Activated naive CD8-positive, alpha-beta T cell (primary cell): ENCODE measurements around the gene YES1.
A peak's percentile ranks its signal among the peaks of the same experiment; 100 is the strongest.
"Not testable (repeated sequence)": the region's sequence is repeated elsewhere in the genome, so short reads cannot be mapped to it uniquely, and the experiment has no call there.

Experiments used
- H3K27ac Mint-ChIP-seq: one replicate; pipeline ENCODE4 v1.8.0; 2021; ENCODE audit warnings: mixed read lengths
- H3K27me3 Mint-ChIP-seq: one replicate; pipeline ENCODE4 v1.8.0; 2021; ENCODE audit warnings: mixed read lengths
- H3K36me3 Mint-ChIP-seq: one replicate; pipeline ENCODE4 v1.8.0; 2021; ENCODE audit warnings: mixed read lengths
- H3K4me1 Mint-ChIP-seq: one replicate; pipeline ENCODE4 v1.8.0; 2021; ENCODE audit warnings: low read depth, mixed read lengths
- H3K4me3 Mint-ChIP-seq: one replicate; pipeline ENCODE4 v1.8.0; 2021; ENCODE audit warnings: mild to moderate bottlenecking, mixed read lengths
- H3K9me3 Mint-ChIP-seq: one replicate; pipeline ENCODE4 v1.8.0; 2021; ENCODE audit warnings: low read depth, mixed read lengths

Gene YES1

GRCh38 chr18:709771-710170 lies 102.3 kb downstream of the YES1 start:
- Mint-ChIP-seq H3K27me3 (no peaks in the 10 kb centered on the region), H3K4me3 (peak overlapping the region; percentile 95), H3K27ac (no peak overlapping the region), H3K9me3 (no peaks in the 10 kb centered on the region), H3K4me1 (peaks cover 35% of the 10 kb centered on the region), H3K36me3 (peaks cover 17% of the 10 kb centered on the region)

- Mint-ChIP-seq H3K27ac (no peak overlapping the region), H3K36me3 (peaks cover 18% of the 10 kb centered on the region), H3K4me3 (no peak overlapping the region), H3K27me3 (no peaks in the 10 kb centered on the region), H3K4me1 (peaks cover 43% of the 10 kb centered on the region), H3K9me3 (no peaks in the 10 kb centered on the region)
These were observed 103.9 kb downstream of the YES1 start for GRCh38 chr18:708096-708495.

- Mint-ChIP-seq H3K4me1 (peaks cover 44% of the 10 kb centered on the region), H3K27me3 (no peaks in the 10 kb centered on the region), H3K27ac (no peak overlapping the region), H3K36me3 (peaks cover 21% of the 10 kb centered on the region), H3K4me3 (no peak overlapping the region), H3K9me3 (no peaks in the 10 kb centered on the region)
These were observed 105.6 kb downstream of the YES1 start for GRCh38 chr18:706405-706804.

DNA sequence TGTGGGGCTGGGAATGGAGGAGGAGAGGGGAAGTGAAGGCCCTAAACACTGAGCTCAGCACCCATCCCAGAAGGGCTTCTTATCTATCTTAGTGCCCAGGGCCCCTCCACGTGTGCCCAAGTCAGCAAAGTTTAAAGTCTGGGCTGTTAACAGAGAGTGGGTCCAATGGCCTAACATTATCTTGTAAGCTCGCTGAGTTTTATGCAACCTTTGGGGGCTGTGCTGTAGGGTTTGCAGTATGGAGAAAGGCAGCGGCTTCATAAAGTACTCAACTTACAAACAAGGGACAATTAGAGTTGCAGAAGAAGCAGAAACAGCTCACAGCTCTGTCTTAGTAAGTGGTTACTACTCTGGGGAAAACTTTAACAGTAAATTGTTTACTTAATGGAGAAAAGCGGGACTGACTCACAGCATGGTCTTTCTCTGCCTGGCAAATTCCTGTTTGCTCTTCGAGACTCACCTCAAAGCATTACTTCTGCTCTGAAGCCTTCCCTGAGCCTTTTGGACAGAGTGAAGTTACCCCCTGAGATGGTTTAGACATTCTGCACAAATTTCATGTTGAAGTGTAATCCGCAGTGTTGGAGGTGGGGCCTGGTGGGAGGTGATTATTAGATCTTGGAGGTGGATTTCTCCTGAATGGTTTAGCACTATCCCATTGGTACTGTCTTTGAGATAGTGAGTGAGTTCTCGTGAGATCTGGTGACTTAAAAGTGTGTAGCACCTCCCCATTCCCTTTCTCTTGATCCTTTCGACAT lies 108.7 kb downstream of the YES1 start:
- Mint-ChIP-seq H3K36me3 (peaks cover 12% of the 10 kb centered on the region), H3K27me3 (no peaks in the 10 kb centered on the region), H3K4me1 (peaks cover 21% of the 10 kb centered on the region), H3K9me3 (no peaks in the 10 kb centered on the region), H3K27ac (peak overlapping the region; percentile 82), H3K4me3 (peak overlapping the region; percentile 4)

- Mint-ChIP-seq H3K4me1 (peaks cover 8% of the 10 kb centered on the region), H3K27me3 (no peaks in the 10 kb centered on the region), H3K27ac (no peak overlapping the region), H3K9me3 (no peaks in the 10 kb centered on the region), H3K36me3 (peaks cover 1% of the 10 kb centered on the region), H3K4me3 (no peak overlapping the region)
These were observed 114.2 kb downstream of the YES1 start for GRCh38 chr18:697800-698199.

DNA sequence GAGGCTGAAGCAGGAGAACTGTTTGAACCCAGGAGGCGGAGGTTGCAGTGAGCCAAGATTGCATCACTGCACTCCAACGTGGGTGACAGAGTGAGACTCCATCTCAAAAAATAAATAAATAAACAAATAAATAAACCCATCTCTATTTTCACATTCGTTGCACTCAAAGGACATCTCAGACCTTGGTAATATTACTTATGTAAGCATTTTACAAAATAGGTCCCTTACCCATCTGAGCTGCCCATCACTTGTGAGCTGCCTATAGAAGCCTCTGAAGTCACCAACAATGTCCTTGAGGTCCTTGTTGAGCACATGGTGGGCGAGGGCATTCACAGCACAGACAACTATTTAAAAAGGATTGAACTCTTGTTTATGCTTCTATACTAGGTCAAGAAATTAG lies 115.0 kb downstream of the YES1 start:
- Mint-ChIP-seq H3K36me3 (no peaks in the 10 kb centered on the region), H3K27ac (no peak overlapping the region), H3K4me3 (no peak overlapping the region), H3K4me1 (peaks cover 7% of the 10 kb centered on the region), H3K27me3 (no peaks in the 10 kb centered on the region), H3K9me3 (no peaks in the 10 kb centered on the region)

DNA sequence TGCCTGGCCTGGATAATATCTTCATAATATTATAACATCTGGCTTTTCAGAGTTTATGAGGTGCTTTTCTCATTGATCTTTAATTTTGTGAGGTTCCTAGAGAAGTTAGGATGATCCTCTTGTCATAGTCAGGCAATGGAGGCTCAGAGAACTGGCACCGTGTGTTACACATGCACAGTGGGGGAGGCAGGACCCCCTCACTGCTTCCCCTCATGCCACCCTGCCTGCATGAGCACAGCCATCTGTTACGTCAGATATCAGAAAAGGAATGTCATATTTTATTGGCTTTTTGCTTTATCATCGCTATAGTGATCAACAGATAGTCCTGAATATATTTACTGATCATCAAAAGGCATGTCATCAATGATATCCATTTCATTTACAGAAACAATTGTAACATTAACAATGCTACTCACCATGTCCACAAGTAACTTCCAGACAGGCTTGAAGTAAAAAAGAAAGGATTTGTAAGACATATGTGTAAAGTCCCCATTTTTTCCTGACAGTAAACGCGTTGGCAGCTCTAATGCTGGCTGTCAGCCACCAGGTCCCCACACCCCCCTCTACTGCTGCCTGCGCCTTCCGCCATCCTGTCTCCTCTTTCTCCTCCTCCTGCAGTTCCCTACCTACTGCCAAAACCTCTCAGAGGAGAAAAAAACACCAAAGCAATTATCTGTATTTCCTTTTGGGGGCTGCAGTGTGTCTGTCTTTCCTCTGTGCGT lies 118.4 kb downstream of the YES1 start:
- Mint-ChIP-seq H3K27me3 (no peaks in the 10 kb centered on the region), H3K27ac (peak overlapping the region; percentile 50), H3K36me3 (no peaks in the 10 kb centered on the region), H3K4me1 (peaks cover 5% of the 10 kb centered on the region), H3K4me3 (no peak overlapping the region), H3K9me3 (no peaks in the 10 kb centered on the region)

- Mint-ChIP-seq H3K27ac (peak overlapping the region; percentile 50), H3K27me3 (no peaks in the 10 kb centered on the region), H3K4me1 (peaks cover 5% of the 10 kb centered on the region), H3K4me3 (no peak overlapping the region), H3K36me3 (no peaks in the 10 kb centered on the region), H3K9me3 (no peaks in the 10 kb centered on the region)
These were observed 119.2 kb downstream of the YES1 start for GRCh38 chr18:692824-693223.

DNA sequence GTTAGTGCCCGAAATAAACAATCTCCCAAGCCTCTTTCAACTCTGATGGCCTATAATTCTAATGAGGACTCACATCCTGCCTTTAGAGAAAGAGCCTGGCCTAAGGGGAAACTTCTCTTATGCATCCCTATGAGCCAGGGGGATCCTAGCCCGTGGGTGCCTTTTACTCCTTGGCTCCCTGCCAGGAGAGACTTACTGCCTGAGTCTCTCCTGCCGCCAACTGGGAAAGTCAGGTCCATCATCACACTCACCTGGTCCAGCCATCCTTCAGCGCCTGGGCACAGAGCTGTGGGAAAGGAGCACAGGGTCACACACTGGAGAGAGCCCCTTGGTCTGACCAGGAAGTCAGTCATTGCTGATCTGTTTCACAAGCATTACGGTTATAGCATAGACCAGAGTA lies 123.7 kb downstream of the YES1 start:
- Mint-ChIP-seq H3K27ac (no peak overlapping the region), H3K27me3 (no peaks in the 10 kb centered on the region), H3K9me3 (no peaks in the 10 kb centered on the region), H3K4me3 (no peak overlapping the region), H3K36me3 (peaks cover 9% of the 10 kb centered on the region), H3K4me1 (peaks cover 5% of the 10 kb centered on the region)

DNA sequence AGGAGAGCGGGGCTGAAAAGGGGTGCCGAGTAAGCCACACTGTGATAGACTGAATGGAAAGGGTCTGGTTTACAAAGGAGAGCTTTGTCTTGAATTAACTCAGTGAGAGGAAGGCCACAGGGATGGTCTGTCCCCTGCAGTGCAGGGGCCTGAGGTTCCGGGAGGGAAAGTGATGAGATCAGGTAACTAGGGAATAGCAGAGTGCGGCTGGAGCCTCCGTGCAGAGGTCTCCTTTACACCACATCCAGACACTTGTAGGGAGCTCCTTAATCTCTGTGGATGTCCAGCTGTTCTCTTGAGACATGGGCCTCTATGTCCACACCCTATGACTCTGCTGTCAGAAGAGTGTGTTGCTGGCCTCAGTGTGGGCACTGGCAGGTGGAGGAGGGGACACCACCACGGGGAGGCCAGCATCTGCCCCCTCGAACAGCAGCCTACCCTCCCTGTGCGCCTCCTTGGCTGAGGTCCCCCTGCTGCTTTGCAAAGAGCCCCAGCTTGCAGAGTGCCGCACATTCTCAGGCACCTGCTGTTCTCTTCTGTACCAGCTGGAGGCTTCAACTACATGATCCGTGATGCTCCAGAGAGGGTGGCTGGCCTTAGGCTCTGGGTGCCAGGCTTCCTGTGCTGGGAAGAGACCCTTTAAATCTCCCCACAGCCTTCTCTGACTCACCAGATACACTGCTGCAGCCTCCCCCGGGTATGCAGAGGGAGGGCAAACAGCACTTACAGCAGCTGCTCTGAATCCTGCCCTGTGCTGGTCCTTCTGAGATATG lies 125.5 kb downstream of the YES1 start:
- Mint-ChIP-seq H3K27me3 (no peaks in the 10 kb centered on the region), H3K9me3 (no peaks in the 10 kb centered on the region), H3K36me3 (peaks cover 20% of the 10 kb centered on the region), H3K4me1 (peaks cover 14% of the 10 kb centered on the region), H3K27ac (no peak overlapping the region), H3K4me3 (no peak overlapping the region)

- H3K27ac Mint-ChIP-seq = no peak overlapping the region
These were observed 126.6 kb downstream of the YES1 start for GRCh38 chr18:685438-685837.

GRCh38 chr18:683531-683930 lies 128.5 kb downstream of the YES1 start:
- Mint-ChIP-seq H3K9me3 (no peaks in the 10 kb centered on the region), H3K27ac (no peak overlapping the region), H3K27me3 (no peaks in the 10 kb centered on the region), H3K36me3 (peaks cover 24% of the 10 kb centered on the region), H3K4me3 (no peak overlapping the region), H3K4me1 (peaks cover 15% of the 10 kb centered on the region)

More at GRCh38 chr18:685438-685837, 126.6 kb downstream of the YES1 start:
- Mint-ChIP-seq H3K27me3 (no peaks in the 10 kb centered on the region), H3K36me3 (peaks cover 21% of the 10 kb centered on the region), H3K4me1 (peaks cover 15% of the 10 kb centered on the region), H3K4me3 (no peak overlapping the region), H3K9me3 (no peaks in the 10 kb centered on the region)

- H3K4me3 Mint-ChIP-seq = no peak overlapping the region
- H3K27ac Mint-ChIP-seq = no peak overlapping the region
- no peaks in the 10 kb centered on the region for H3K27me3 Mint-ChIP-seq
- H3K4me1 Mint-ChIP-seq = peaks cover 15% of the 10 kb centered on the region
- no peaks in the 10 kb centered on the region for H3K9me3 Mint-ChIP-seq
- H3K36me3 Mint-ChIP-seq = peaks cover 28% of the 10 kb centered on the region
These were observed 129.2 kb downstream of the YES1 start for GRCh38 chr18:682833-683232.

GRCh38 chr18:682416-682815 lies 129.6 kb downstream of the YES1 start:
- Mint-ChIP-seq H3K4me1 (peaks cover 15% of the 10 kb centered on the region), H3K36me3 (peaks cover 28% of the 10 kb centered on the region)
- H3K4me3 Mint-ChIP-seq, H3K9me3 Mint-ChIP-seq, H3K27me3 Mint-ChIP-seq, H3K27ac Mint-ChIP-seq: not testable (repeated sequence)

- peak overlapping the region; percentile 67 for H3K27ac Mint-ChIP-seq
- peaks cover 15% of the 10 kb centered on the region for H3K4me1 Mint-ChIP-seq
- H3K36me3 Mint-ChIP-seq = peaks cover 28% of the 10 kb centered on the region
- H3K4me3 Mint-ChIP-seq = peak overlapping the region; percentile 8
- H3K9me3 Mint-ChIP-seq = no peaks in the 10 kb centered on the region
- H3K27me3 Mint-ChIP-seq = no peaks in the 10 kb centered on the region
These were observed 130.1 kb downstream of the YES1 start for GRCh38 chr18:681985-682384.
